ENCODE results near the gene DOC2B.
"Not testable (repeated sequence)": the region's sequence is repeated elsewhere in the genome, so short reads cannot be mapped to it uniquely, and the experiment has no call there.

Gene DOC2B

GRCh38 chr17:227078-227945 is 45.9 kb upstream of the DOC2B start:
- no peak overlapping the region for H3K4me3 ChIP-seq (ENCODE audit: control insufficient read depth, low read depth, low read length)
- no peak for TF ChIP-seq CTCF (IDR thresholded peaks at IDR 0.05; ENCODE audit: control insufficient read depth, insufficient read depth, low read depth, low read length, missing control alignments)
- no peak for DNase-seq (ENCODE audit: low read depth)

GRCh38 chr17:226108-227077 is 44.9 kb upstream of the DOC2B start:
- DNase-seq (ENCODE audit: low read depth): no peak
- TF ChIP-seq CTCF (IDR thresholded peaks at IDR 0.05; ENCODE audit: control insufficient read depth, insufficient read depth, low read depth, low read length, missing control alignments): no peak
- H3K4me3 ChIP-seq (ENCODE audit: control insufficient read depth, low read depth, low read length): no peak overlapping the region

GRCh38 chr17:225551-225950 is 44.1 kb upstream of the DOC2B start:
- no peak for DNase-seq (ENCODE audit: low read depth)
- no peak for TF ChIP-seq CTCF (IDR thresholded peaks at IDR 0.05; ENCODE audit: control insufficient read depth, insufficient read depth, low read depth, low read length, missing control alignments)
- no peak overlapping the region for H3K4me3 ChIP-seq (ENCODE audit: control insufficient read depth, low read depth, low read length)

- not testable (repeated sequence) for DNase-seq (ENCODE audit: low read depth); H3K4me3 ChIP-seq (ENCODE audit: control insufficient read depth, low read depth, low read length)
Measured at GRCh38 chr17:224576-224975, 43.1 kb upstream of the DOC2B start.

- no peak overlapping the region for H3K4me3 ChIP-seq (ENCODE audit: control insufficient read depth, low read depth, low read length)
- DNase-seq (ENCODE audit: low read depth): no peak
- no peak for TF ChIP-seq CTCF (IDR thresholded peaks at IDR 0.05; ENCODE audit: control insufficient read depth, insufficient read depth, low read depth, low read length, missing control alignments)
Measured at GRCh38 chr17:223723-224471, 42.4 kb upstream of the DOC2B start.

GRCh38 chr17:222172-222571 is 40.7 kb upstream of the DOC2B start:
- H3K4me3 ChIP-seq (ENCODE audit: control insufficient read depth, low read depth, low read length): no peak overlapping the region
- no peak for TF ChIP-seq CTCF (IDR thresholded peaks at IDR 0.05; ENCODE audit: control insufficient read depth, insufficient read depth, low read depth, low read length, missing control alignments)
- no peak for DNase-seq (ENCODE audit: low read depth)

Data from AG09309 (cell line).